ENCODE measurements around the gene TSR3.

Gene TSR3

GRCh38 chr16:1362807-1363206, 11.1 kb upstream of the TSR3 start:
- Histone ChIP-seq H3K79me2 (ENCODE audit: control insufficient read depth, low read length) (peaks cover 15% of the 10 kb centered on the region), H3K9me2 (replicated peaks; ENCODE audit: control insufficient read depth, low read length) (no peaks in the 10 kb centered on the region), H3K4me3 (ENCODE audit: low read length) (no peak overlapping the region), H3F3A (ENCODE audit: control insufficient read depth, insufficient read depth) (0 out of 2 replicates have a peak, but pooled peaks cover 3% of the 10 kb centered on the region), H3K4me2 (ENCODE audit: low read length) (no peak overlapping the region), H3K27ac (ENCODE audit: low read depth, low read length) (no peak overlapping the region), H3K4me1 (ENCODE audit: control insufficient read depth, low read length) (no peaks in the 10 kb centered on the region), H4K20me1 (ENCODE audit: control insufficient read depth, insufficient read depth, low read depth, low read length) (no peaks in the 10 kb centered on the region), H3K36me3 (ENCODE audit: control insufficient read depth, low read length) (peaks cover 18% of the 10 kb centered on the region), H3K9me3 (ENCODE audit: control insufficient read depth, insufficient read depth, low read length) (no peaks in the 10 kb centered on the region), H3K27me3 (ENCODE audit: control insufficient read depth, low read length) (no peaks in the 10 kb centered on the region)
- no peak for TF ChIP-seq EZH2phosphoT487 (IDR thresholded peaks at IDR 0.05; ENCODE audit: borderline replicate concordance, low read length)
- TF ChIP-seq, protein P1, sequence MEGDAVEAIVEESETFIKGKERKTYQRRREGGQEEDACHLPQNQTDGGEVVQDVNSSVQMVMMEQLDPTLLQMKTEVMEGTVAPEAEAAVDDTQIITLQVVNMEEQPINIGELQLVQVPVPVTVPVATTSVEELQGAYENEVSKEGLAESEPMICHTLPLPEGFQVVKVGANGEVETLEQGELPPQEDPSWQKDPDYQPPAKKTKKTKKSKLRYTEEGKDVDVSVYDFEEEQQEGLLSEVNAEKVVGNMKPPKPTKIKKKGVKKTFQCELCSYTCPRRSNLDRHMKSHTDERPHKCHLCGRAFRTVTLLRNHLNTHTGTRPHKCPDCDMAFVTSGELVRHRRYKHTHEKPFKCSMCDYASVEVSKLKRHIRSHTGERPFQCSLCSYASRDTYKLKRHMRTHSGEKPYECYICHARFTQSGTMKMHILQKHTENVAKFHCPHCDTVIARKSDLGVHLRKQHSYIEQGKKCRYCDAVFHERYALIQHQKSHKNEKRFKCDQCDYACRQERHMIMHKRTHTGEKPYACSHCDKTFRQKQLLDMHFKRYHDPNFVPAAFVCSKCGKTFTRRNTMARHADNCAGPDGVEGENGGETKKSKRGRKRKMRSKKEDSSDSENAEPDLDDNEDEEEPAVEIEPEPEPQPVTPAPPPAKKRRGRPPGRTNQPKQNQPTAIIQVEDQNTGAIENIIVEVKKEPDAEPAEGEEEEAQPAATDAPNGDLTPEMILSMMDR (IDR thresholded peaks at IDR 0.05; ENCODE audit: low read depth, low read length, poor library complexity, severe bottlenecking), result no peak

DNA sequence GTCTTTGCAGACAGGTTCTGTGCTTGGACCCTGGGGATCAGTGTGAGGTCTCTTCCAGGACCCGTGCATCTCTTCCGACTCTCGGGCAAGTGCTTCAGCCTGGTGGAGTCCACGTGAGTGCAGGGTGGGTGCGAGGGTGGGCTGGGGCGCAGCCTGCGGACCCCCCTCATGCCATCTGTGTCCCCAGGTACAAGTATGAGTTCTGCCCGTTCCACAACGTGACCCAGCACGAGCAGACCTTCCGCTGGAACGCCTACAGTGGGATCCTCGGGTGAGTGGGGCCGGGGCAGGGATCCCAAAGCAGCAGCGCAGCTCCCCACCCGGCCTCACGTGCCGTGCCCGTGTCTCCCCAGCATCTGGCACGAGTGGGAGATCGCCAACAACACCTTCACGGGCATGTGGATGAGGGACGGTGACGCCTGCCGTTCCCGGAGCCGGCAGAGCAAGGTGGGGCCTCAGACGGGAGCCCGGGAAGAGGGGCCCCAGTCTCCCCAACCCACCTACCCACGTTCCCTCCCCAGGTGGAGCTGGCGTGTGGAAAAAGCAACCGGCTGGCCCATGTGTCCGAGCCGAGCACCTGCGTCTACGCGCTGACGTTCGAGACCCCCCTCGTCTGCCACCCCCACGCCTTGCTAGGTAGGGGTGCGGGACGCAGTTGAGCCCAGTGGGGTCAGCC, 10.1 kb upstream of the TSR3 start:
- TF ChIP-seq, protein P1 (IDR thresholded peaks at IDR 0.05; ENCODE audit: low read depth, low read length, poor library complexity, severe bottlenecking), result no peak
- TF ChIP-seq EZH2phosphoT487 (IDR thresholded peaks at IDR 0.05; ENCODE audit: borderline replicate concordance, low read length), result no peak
- Histone ChIP-seq H3K9me2 (replicated peaks; ENCODE audit: control insufficient read depth, low read length) (no peaks in the 10 kb centered on the region), H3K27me3 (ENCODE audit: control insufficient read depth, low read length) (no peaks in the 10 kb centered on the region), H3K36me3 (ENCODE audit: control insufficient read depth, low read length) (peaks cover 18% of the 10 kb centered on the region), H3F3A (ENCODE audit: control insufficient read depth, insufficient read depth) (0 out of 2 replicates have a peak, but pooled peaks cover 3% of the 10 kb centered on the region), H4K20me1 (ENCODE audit: control insufficient read depth, insufficient read depth, low read depth, low read length) (no peaks in the 10 kb centered on the region), H3K4me2 (ENCODE audit: low read length) (no peak overlapping the region), H3K9me3 (ENCODE audit: control insufficient read depth, insufficient read depth, low read length) (no peaks in the 10 kb centered on the region), H3K4me3 (ENCODE audit: low read length) (no peak overlapping the region), H3K79me2 (ENCODE audit: control insufficient read depth, low read length) (peaks cover 18% of the 10 kb centered on the region), H3K4me1 (ENCODE audit: control insufficient read depth, low read length) (no peaks in the 10 kb centered on the region), H3K27ac (ENCODE audit: low read depth, low read length) (no peak overlapping the region)

DNA sequence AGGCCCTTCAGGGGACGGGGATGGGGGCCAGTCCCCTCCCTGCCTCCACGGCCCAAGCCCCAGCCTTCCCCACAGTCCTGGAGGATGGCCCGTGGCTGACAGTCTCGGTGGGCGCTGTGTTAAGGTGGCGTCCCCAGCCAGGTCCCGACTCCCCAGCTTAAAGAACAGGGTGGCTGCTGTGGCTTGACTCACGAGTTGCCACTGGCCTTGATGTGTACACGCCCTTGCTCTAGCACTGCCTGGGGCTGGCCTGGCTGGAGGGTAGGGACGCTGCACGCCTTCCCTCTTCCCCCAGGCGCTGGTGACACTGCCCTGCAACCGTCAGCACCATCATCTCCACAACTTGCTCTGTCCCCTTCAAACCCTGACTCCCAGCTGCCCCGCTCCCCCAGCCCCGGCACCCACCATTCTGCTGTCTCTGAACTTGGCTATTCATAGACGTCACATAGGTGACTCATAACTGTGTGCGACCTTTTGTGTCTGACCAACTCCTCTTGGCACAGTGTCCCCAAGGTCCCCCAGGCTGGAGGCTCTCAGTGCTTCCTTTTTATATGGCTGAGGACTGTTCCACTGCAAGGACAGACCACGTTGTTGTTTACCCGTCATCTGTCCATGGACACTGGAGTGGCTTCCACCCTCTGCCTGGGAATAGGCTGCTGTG, 6.4 kb upstream of the TSR3 start:
- H4K20me1 ChIP-seq (ENCODE audit: control insufficient read depth, insufficient read depth, low read depth, low read length), result no peaks in the 10 kb centered on the region
- no peaks in the 10 kb centered on the region for H3F3A ChIP-seq (ENCODE audit: control insufficient read depth, insufficient read depth)
- H3K9me3 ChIP-seq (ENCODE audit: control insufficient read depth, insufficient read depth, low read length), result no peaks in the 10 kb centered on the region
- no peaks in the 10 kb centered on the region for H3K9me2 ChIP-seq (replicated peaks; ENCODE audit: control insufficient read depth, low read length)
- no peak overlapping the region for H3K4me3 ChIP-seq (ENCODE audit: low read length)
- H3K27ac ChIP-seq (ENCODE audit: low read depth, low read length), result no peak overlapping the region
- peaks cover 53% of the 10 kb centered on the region for H3K79me2 ChIP-seq (ENCODE audit: control insufficient read depth, low read length)
- H3K36me3 ChIP-seq (ENCODE audit: control insufficient read depth, low read length), result peaks cover 7% of the 10 kb centered on the region
- no peaks in the 10 kb centered on the region for H3K4me1 ChIP-seq (ENCODE audit: control insufficient read depth, low read length)
- H3K27me3 ChIP-seq (ENCODE audit: control insufficient read depth, low read length), result no peaks in the 10 kb centered on the region
- TF ChIP-seq, protein P1 (IDR thresholded peaks at IDR 0.05; ENCODE audit: low read depth, low read length, poor library complexity, severe bottlenecking), result no peak
- no peak for TF ChIP-seq EZH2phosphoT487 (IDR thresholded peaks at IDR 0.05; ENCODE audit: borderline replicate concordance, low read length)
- no peak overlapping the region for H3K4me2 ChIP-seq (ENCODE audit: low read length)
